MM.1S (cell line): Measurements from ENCODE around the gene MS4A10.

Experiments used
- DNase-seq: peaks from one replicate; pipeline ENCODE4 v3.0.0-alpha.2; 2015
- H2AFZ ChIP-seq: fragments of 300-600 bp; sonication (generic); 2 replicates; pipeline ENCODE4 v1.6.0; 2016; ENCODE audit warnings: antibody characterized with exemption, low read length
- H3F3A ChIP-seq: fragments of 300-600 bp; sonication (generic); 2 replicates; pipeline ENCODE4 v1.6.1; 2016; ENCODE audit warnings: mild to moderate bottlenecking, antibody characterized with exemption, low read length, moderate library complexity, mixed read lengths; ENCODE audit not compliant: insufficient read depth
- H3K27ac ChIP-seq: fragments of 300-600 bp; sonication (generic); 2 replicates; pipeline ENCODE4 v1.5.1; 2016; ENCODE audit warnings: mild to moderate bottlenecking, low read length
- H3K27me3 ChIP-seq: fragments of 300-600 bp; sonication (generic); replicated peaks from 2 replicates; pipeline ENCODE4 v1.6.0; 2016; ENCODE audit warnings: low read length; ENCODE audit not compliant: insufficient read depth
- H3K36me3 ChIP-seq: fragments of 300-600 bp; sonication (generic); replicated peaks from 2 replicates; pipeline ENCODE4 v1.6.1; 2016; ENCODE audit warnings: mild to moderate bottlenecking, low read length, mixed read lengths; ENCODE audit not compliant: insufficient read depth
- H3K4me1 ChIP-seq: fragments of 300-600 bp; sonication (generic); 2 replicates; pipeline ENCODE4 v1.6.1; 2016; ENCODE audit warnings: low read length, mixed read lengths
- H3K4me2 ChIP-seq: fragments of 300-600 bp; sonication (generic); 2 replicates; pipeline ENCODE4 v1.6.0; 2016; ENCODE audit warnings: low read depth, low read length
- H3K4me3 ChIP-seq: fragments of 300-600 bp; sonication (generic); 2 replicates; pipeline ENCODE4 v1.5.1; 2016; ENCODE audit warnings: low read length, mixed read lengths
- H3K79me2 ChIP-seq: fragments of 300-600 bp; sonication (generic); 2 replicates; pipeline ENCODE4 v1.6.1; 2016; ENCODE audit warnings: mixed run types, low read length, mixed read lengths
- H3K9ac ChIP-seq: fragments of 300-600 bp; sonication (generic); 2 replicates; pipeline ENCODE4 v1.6.1; 2016; ENCODE audit warnings: low read length, mixed read lengths
- H3K9me2 ChIP-seq: fragments of 300-600 bp; sonication (generic); replicated peaks from 2 replicates; pipeline ENCODE4 v1.6.1; 2016; ENCODE audit warnings: mild to moderate bottlenecking, low read length, mixed read lengths; ENCODE audit not compliant: insufficient read depth
- H3K9me3 ChIP-seq: fragments of 300-600 bp; sonication (generic); replicated peaks from 2 replicates; pipeline ENCODE4 v1.6.1; 2016; ENCODE audit warnings: mild to moderate bottlenecking, low read length, mixed read lengths; ENCODE audit not compliant: insufficient read depth
- H4K20me1 ChIP-seq: fragments of 300-600 bp; sonication (generic); 2 replicates; pipeline ENCODE4 v1.6.1; 2016; ENCODE audit warnings: mild to moderate bottlenecking, low read length, moderate library complexity, mixed read lengths; ENCODE audit not compliant: insufficient read depth
- EZH2 ChIP-seq: fragments of 300-600 bp; sonication (generic); optimal IDR thresholded peaks from 2 replicates; pipeline ENCODE3; 2017; ENCODE audit warnings: low read depth, mild to moderate bottlenecking, antibody characterized with exemption, low read length, mixed read lengths
- EZH2phosphoT487 ChIP-seq: fragments of 300-600 bp; sonication (generic); IDR thresholded peaks from 2 replicates; pipeline ENCODE4 v1.6.1; 2018; ENCODE audit warnings: antibody characterized with exemption, low read length
- TF ChIP-seq, protein P1 (sequence below): fragments of 300-600 bp; sonication (generic); IDR thresholded peaks from 2 replicates; pipeline ENCODE4 v1.5.1; 2016; ENCODE audit warnings: antibody characterized with exemption, low read length, mixed read lengths

MS4A10 gene

DNA sequence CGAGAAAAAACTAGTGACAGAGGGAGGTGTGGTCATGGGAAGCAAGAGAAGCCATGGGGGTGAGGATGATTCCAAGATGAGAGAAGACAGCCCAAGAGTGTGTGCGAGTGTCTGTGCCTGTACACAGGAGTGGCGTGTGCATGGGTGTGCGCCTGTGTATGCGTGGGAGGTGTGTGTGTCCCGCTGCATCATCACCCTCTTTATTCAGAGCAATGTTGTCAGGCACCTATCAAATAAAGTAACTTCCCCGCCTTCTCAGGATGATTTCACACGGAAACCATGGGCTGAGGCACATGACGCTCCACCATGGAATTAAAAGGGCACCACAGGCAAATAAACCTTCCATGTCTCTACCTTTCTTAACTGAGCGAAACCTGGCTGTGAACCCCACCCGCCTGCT lies 24.6 kb downstream of the MS4A10 start:
- H2AFZ ChIP-seq: no peak overlapping the region
- H3K9me2 ChIP-seq: no peaks in the 10 kb centered on the region
- TF ChIP-seq EZH2: no peak
- TF ChIP-seq, protein P1, sequence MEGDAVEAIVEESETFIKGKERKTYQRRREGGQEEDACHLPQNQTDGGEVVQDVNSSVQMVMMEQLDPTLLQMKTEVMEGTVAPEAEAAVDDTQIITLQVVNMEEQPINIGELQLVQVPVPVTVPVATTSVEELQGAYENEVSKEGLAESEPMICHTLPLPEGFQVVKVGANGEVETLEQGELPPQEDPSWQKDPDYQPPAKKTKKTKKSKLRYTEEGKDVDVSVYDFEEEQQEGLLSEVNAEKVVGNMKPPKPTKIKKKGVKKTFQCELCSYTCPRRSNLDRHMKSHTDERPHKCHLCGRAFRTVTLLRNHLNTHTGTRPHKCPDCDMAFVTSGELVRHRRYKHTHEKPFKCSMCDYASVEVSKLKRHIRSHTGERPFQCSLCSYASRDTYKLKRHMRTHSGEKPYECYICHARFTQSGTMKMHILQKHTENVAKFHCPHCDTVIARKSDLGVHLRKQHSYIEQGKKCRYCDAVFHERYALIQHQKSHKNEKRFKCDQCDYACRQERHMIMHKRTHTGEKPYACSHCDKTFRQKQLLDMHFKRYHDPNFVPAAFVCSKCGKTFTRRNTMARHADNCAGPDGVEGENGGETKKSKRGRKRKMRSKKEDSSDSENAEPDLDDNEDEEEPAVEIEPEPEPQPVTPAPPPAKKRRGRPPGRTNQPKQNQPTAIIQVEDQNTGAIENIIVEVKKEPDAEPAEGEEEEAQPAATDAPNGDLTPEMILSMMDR: no peak
- no peak for TF ChIP-seq EZH2phosphoT487
- no peak overlapping the region for H3K9ac ChIP-seq
- H3K36me3 ChIP-seq: no peaks in the 10 kb centered on the region
- H3F3A ChIP-seq: no peaks in the 10 kb centered on the region
- H3K27me3 ChIP-seq: no peaks in the 10 kb centered on the region
- no peaks in the 10 kb centered on the region for H3K79me2 ChIP-seq
- H3K27ac ChIP-seq: no peak overlapping the region
- no peak for DNase-seq
- H3K4me3 ChIP-seq: no peak overlapping the region
- no peaks in the 10 kb centered on the region for H3K4me1 ChIP-seq
- H3K4me2 ChIP-seq: no peak overlapping the region
- H4K20me1 ChIP-seq: no peaks in the 10 kb centered on the region
- H3K9me3 ChIP-seq: no peaks in the 10 kb centered on the region

DNA sequence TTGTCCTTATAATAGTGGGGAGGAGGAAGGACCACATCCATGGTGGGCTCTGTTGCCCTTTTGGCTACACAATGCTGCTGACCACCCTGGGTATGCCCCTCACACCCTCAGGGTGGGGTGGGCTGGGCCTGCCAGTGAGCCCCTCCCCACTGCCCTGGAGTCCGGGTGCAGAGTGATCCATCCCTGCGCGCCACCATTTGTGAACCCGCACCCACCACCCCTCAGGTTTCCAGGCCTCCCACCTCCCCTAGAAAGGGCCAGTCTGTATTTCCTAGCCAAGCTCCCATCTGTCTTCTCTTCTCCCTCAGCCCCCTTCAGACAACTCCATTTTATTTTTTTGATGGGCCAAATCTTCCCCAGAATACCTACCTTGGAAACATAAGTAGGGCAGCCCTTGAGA lies 25.0 kb downstream of the MS4A10 start:
- Histone ChIP-seq H3K9ac (no peak overlapping the region), H3K36me3 (no peaks in the 10 kb centered on the region), H4K20me1 (no peaks in the 10 kb centered on the region), H3K9me3 (no peaks in the 10 kb centered on the region), H3K27ac (no peak overlapping the region), H3K4me3 (no peak overlapping the region), H3K9me2 (no peaks in the 10 kb centered on the region), H3K27me3 (no peaks in the 10 kb centered on the region), H3F3A (no peaks in the 10 kb centered on the region), H3K4me2 (no peak overlapping the region), H3K4me1 (no peaks in the 10 kb centered on the region), H2AFZ (no peak overlapping the region), H3K79me2 (no peaks in the 10 kb centered on the region)
- DNase-seq: no peak
- TF ChIP-seq, protein P1: no peak
- TF ChIP-seq EZH2phosphoT487: no peak
- no peak for TF ChIP-seq EZH2

DNA sequence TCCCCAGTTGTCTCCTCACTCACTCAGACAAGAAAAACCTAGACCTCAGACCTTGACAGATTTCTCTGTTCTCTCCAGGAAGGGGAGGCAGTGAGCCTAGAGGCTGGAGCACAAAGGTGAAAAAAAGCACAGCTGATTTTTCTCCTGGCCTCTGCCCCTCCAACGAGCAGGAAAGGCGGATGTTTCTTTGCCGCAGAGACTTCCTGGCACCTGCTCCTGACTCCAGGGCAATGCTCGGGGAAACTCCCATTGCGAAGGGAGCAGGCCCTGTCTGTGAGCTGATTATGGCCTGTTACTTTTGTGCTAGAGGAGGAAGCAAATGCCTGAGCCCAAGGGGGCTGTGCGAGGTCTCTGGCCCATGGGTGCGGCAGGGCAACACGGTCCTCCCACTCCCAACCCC lies 25.4 kb downstream of the MS4A10 start:
- H3K4me1 ChIP-seq: no peaks in the 10 kb centered on the region
- TF ChIP-seq EZH2: no peak
- no peaks in the 10 kb centered on the region for H3K9me3 ChIP-seq
- H3K36me3 ChIP-seq: no peaks in the 10 kb centered on the region
- no peaks in the 10 kb centered on the region for H3K9me2 ChIP-seq
- DNase-seq: no peak
- no peaks in the 10 kb centered on the region for H3F3A ChIP-seq
- H2AFZ ChIP-seq: no peak overlapping the region
- H3K9ac ChIP-seq: no peak overlapping the region
- no peak overlapping the region for H3K27ac ChIP-seq
- no peaks in the 10 kb centered on the region for H3K27me3 ChIP-seq
- H3K79me2 ChIP-seq: no peaks in the 10 kb centered on the region
- H3K4me2 ChIP-seq: no peak overlapping the region
- no peak overlapping the region for H3K4me3 ChIP-seq
- H4K20me1 ChIP-seq: no peaks in the 10 kb centered on the region

DNA sequence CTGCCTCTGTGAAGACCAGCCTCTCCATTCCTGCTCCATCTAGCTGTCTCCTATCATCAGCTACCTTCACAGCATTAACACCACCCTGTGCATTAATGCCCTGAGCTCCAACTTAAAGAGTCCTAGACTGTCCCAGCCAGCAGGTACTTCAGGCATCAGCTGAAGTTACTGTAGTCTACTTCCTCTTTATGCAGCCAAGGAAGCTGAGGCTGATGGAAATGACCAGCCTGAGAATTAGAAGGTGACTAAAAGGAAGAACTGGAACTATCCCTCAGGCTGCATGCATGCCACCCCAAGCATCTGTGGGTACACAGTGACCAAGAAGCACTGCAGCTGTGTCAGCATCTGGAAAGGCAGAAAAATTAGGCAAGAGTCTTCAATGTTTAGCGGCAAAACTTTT lies 28.2 kb downstream of the MS4A10 start:
- Histone ChIP-seq H3K9ac (no peak overlapping the region), H3K9me2 (no peaks in the 10 kb centered on the region), H3K9me3 (no peaks in the 10 kb centered on the region), H3K4me3 (no peak overlapping the region), H3K27me3 (no peaks in the 10 kb centered on the region), H3K4me1 (no peaks in the 10 kb centered on the region), H3F3A (no peaks in the 10 kb centered on the region), H3K36me3 (no peaks in the 10 kb centered on the region), H2AFZ (no peak overlapping the region), H4K20me1 (no peaks in the 10 kb centered on the region), H3K79me2 (no peaks in the 10 kb centered on the region), H3K4me2 (no peak overlapping the region), H3K27ac (no peak overlapping the region)
- DNase-seq: no peak
- TF ChIP-seq EZH2phosphoT487: no peak
- TF ChIP-seq EZH2: no peak
- TF ChIP-seq, protein P1: no peak
